Uterus (tissue), 4 donors: ENCODE measurements around the gene GTPBP3. TPM values are rescaled to one million over a fixed set of nuclear protein-coding genes. Genes with fewer than 3 reads are reported as not detected.

Source experiments
- DNase-seq, 2 donors: peaks; one replicate each; pipeline ENCODE4 v3.0.0-alpha.2; 2019 to 2020
- H3K27ac ChIP-seq, 2 donors: fragments of 200-600 bp; sonication (generic); 1 replicate in 1 of 2; 2 replicates in 1 of 2; pipeline ENCODE4 v1.5.1; 2016 to 2018
- H3K27me3 ChIP-seq, 2 donors: fragments of 200-600 bp; sonication (generic); one replicate each; pipeline ENCODE4 v1.5.1; 2018 to 2019; ENCODE audit warnings: control low read depth in 1 of 2
- H3K36me3 ChIP-seq, 2 donors: fragments of 200-600 bp; sonication (generic); one replicate each; pipeline ENCODE4 v1.5.1; 2019; ENCODE audit warnings: control low read depth in 1 of 2
- H3K4me1 ChIP-seq, 2 donors: fragments of 200-600 bp; sonication (generic); one replicate each; pipeline ENCODE4 v1.5.1; 2018 to 2019; ENCODE audit warnings: control low read depth in 1 of 2
- H3K4me3 ChIP-seq, 2 donors: fragments of 200-600 bp; sonication (generic); 1 replicate in 1 of 2; 2 replicates in 1 of 2; pipeline ENCODE4 v1.5.1; 2018 to 2019; ENCODE audit warnings: mild to moderate bottlenecking in 1 of 2
- H3K9me3 ChIP-seq, 2 donors: fragments of 200-600 bp; sonication (generic); one replicate each; pipeline ENCODE4 v1.5.1; 2019; ENCODE audit warnings: control low read depth in 1 of 2
- POLR2A ChIP-seq, 2 donors: fragments of 450-650 bp; IDR thresholded peaks; one replicate each; pipeline ENCODE4 v1.6.1; 2016; ENCODE audit warnings: antibody characterized with exemption in 2 of 2, mild to moderate bottlenecking in 1 of 2, moderate library complexity in 1 of 2
- intact Hi-C: fragments of 100-400 bp; cut with DNase I; formaldehyde crosslinking; loops from one replicate; pipeline ENCODE4 v1.15.1; 2023; ENCODE audit warnings: low total_unique reads
- total RNA-seq, 4 donors: library from RNA; depleted of rRNA in 3 of 4; stranded (reverse); fragments of >200 nt in 3 of 4; gene quantifications; one replicate each; pipeline versions ENCODE4 v1.1.0 to v1.2.4, GENCODE V29; 2014 to 2023
- TF ChIP-seq, protein P1 (sequence below), 4 experiments: fragments of 200-600 bp in 2 of 4; fragments of 450-650 bp in 2 of 4; sonication (generic) in 2 of 4; IDR thresholded peaks; one replicate each; pipeline ENCODE4 v1.5.1; 2016 to 2019; ENCODE audit warnings: antibody characterized with exemption in 4 of 4, mild to moderate bottlenecking in 2 of 4, moderate library complexity in 1 of 4
- donor health status: DM: yes; HTN: yes; CAD: no.

Gene GTPBP3
- total RNA-seq, 4 donors from 2014 or later: 0.88 to 31.2 (median 24.4) TPM

DNA sequence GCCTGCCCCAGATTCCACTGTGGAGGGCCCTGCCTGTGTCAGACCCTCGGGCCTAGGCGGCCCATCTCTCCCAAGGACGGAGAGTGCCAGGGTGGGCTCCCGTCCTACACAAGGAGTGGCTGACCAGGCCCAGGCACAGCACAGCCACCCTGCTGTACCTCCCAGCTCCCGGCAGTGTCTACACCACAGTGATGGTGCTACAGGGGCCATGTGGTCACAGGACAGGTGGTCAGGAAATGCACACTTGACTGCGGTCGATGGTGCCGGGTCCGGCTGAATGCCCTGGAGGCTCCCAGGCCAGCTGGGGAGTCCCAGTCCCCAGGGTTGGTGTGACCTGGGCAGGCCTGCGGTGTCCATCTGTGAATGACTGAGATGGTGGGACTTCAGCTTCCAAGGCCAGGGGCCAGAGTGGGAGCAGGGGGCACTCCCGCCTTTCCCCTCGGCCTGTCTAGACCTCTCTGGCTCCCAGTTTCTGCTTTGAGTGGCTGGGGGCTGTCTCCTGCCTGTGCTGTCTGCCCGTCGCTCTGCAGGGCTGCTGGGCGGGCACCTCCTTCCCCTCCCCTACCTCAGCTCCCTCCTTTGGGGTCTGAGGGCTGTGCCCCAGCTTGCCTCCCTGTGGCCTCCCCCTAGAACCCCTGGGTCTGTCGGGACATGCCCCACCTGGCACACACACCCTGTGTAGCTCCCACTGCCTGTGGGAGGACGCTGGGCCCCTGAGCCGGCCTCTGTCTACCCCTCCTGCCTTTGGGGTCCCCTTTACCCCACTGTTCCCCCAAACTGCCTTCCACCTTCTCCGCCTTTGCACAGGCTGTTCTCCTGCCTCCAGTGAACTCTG is 15.5 kb upstream of the GTPBP3 start:
- TF ChIP-seq, protein P1, sequence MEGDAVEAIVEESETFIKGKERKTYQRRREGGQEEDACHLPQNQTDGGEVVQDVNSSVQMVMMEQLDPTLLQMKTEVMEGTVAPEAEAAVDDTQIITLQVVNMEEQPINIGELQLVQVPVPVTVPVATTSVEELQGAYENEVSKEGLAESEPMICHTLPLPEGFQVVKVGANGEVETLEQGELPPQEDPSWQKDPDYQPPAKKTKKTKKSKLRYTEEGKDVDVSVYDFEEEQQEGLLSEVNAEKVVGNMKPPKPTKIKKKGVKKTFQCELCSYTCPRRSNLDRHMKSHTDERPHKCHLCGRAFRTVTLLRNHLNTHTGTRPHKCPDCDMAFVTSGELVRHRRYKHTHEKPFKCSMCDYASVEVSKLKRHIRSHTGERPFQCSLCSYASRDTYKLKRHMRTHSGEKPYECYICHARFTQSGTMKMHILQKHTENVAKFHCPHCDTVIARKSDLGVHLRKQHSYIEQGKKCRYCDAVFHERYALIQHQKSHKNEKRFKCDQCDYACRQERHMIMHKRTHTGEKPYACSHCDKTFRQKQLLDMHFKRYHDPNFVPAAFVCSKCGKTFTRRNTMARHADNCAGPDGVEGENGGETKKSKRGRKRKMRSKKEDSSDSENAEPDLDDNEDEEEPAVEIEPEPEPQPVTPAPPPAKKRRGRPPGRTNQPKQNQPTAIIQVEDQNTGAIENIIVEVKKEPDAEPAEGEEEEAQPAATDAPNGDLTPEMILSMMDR (IDR thresholded peaks at IDR 0.05): no peak
- no peak for TF ChIP-seq POLR2A (IDR thresholded peaks at IDR 0.05)
- no peak overlapping the region for H3K27ac ChIP-seq
- no peak for DNase-seq
- no peaks in the 10 kb centered on the region for H3K36me3 ChIP-seq
- no peaks in the 10 kb centered on the region for H3K9me3 ChIP-seq
- H3K4me1 ChIP-seq: peaks cover 0 to 8% of the 10 kb centered on the region in 2 donors
- H3K4me3 ChIP-seq: no peak overlapping the region
- H3K27me3 ChIP-seq: no peaks in the 10 kb centered on the region
- intact Hi-C loops: no loop called here

DNA sequence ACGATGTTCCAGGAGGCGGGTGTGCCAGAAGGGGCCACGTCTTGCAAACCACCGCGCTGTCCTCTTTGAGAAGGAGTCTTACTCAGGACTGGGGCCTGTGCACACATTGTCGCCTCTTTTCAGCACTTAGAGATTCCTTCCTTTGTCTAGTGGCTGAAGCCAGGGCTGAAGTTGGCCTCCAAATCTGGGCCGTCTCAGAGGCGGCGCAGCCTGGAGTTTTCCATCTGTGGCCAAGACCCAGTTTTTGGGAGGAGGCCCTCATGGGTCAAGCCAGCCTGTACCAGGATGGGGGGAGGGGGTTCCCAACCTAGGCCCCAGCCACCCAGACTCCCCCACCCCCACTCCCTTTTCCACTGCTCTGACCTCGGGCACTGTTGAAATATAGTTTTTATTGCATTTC is 14.5 kb upstream of the GTPBP3 start:
- no peak for TF ChIP-seq POLR2A (IDR thresholded peaks at IDR 0.05)
- TF ChIP-seq, protein P1 (IDR thresholded peaks at IDR 0.05): no peak
- Histone ChIP-seq H3K9me3 (no peaks in the 10 kb centered on the region), H3K4me3 (no peak overlapping the region), H3K27me3 (no peaks in the 10 kb centered on the region), H3K4me1 (peaks cover 0 to 8% of the 10 kb centered on the region in 2 donors), H3K36me3 (no peaks in the 10 kb centered on the region), H3K27ac (no peak overlapping the region)
- DNase-seq: peak in 1 of 2 donors; percentile 24
- intact Hi-C loops: no loop called here

DNA sequence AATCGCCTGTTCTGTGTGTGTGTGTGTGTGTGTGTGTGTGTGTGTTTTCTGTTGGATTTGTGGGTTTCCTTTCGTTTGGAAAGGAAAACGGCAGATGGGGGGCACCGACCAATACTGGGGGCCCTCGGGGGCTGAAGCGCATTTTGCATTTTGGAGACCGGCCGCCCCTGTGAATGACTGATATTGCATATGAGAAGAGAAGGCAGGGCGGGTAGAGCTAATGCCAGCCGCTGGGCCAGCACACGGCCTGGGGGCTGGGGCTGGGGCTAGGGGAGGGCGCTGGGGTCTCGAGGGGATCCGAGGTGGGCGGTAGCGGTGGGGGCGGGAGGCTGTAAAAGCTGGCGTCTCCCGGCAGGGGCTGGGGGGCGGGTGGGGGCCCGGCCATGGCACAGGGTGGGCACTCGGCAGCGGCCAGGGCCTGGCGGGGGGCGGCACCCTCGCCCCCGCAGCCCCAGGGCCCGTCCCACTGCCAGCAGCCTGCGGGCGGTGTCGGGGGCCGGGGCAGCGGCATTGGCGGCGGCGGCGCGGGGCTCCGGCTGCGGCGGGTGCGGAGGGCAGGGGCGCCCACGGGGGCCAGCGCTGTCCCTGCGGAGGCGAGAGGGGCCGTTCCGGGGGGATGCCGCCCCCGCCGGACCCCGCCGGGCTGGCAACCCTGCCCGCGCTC is 13.9 kb upstream of the GTPBP3 start:
- H3K36me3 ChIP-seq: no peaks in the 10 kb centered on the region
- no peak overlapping the region for H3K27ac ChIP-seq
- no peaks in the 10 kb centered on the region for H3K27me3 ChIP-seq
- no peak for DNase-seq
- peaks cover 0 to 13% of the 10 kb centered on the region in 2 donors for H3K4me1 ChIP-seq
- TF ChIP-seq, protein P1 (IDR thresholded peaks at IDR 0.05): no peak
- no peak for TF ChIP-seq POLR2A (IDR thresholded peaks at IDR 0.05)
- H3K4me3 ChIP-seq: no peak overlapping the region
- intact Hi-C loops: no loop called here
- no peaks in the 10 kb centered on the region for H3K9me3 ChIP-seq

DNA sequence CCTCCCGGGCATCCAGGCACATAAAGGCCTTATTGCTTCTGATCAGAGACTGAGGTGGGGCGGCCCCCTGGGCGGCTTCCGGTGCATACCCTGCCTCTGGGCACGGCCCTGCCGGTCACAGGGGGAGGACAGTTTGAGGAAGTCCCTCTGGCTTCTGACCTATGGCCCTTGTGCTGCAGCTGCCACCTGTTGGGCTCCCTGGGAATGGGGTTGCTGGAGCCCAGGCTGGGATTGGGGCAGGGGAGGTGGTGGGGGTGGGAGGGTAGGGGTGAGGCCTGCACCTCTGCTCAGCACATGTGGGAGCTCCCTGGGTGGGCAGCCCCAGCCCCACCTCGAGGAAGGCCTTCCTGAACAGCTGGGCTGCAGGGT is 13.4 kb upstream of the GTPBP3 start:
- TF ChIP-seq POLR2A (IDR thresholded peaks at IDR 0.05): no peak
- TF ChIP-seq, protein P1 (IDR thresholded peaks at IDR 0.05): no peak
- Histone ChIP-seq H3K27ac (no peak overlapping the region), H3K27me3 (peaks cover 0 to 2% of the 10 kb centered on the region in 2 donors), H3K36me3 (no peaks in the 10 kb centered on the region), H3K4me1 (peaks cover 0 to 18% of the 10 kb centered on the region in 2 donors), H3K4me3 (no peak overlapping the region), H3K9me3 (no peaks in the 10 kb centered on the region)
- intact Hi-C loops: no loop called here
- no peak for DNase-seq
